Occipital lobe (tissue), 2 donors: Measurements from ENCODE around the gene NCOA6. TPM values are rescaled to one million over a fixed set of nuclear protein-coding genes. Genes with fewer than 3 reads are reported as not detected.

Experiments used
- small RNA-seq: library from RNA; depleted of rRNA; stranded (forward); fragments of <200 nt; gene quantifications from one replicate; pipeline ENCODE3, GENCODE V24; 2014
- total RNA-seq: library from RNA; depleted of rRNA; stranded (reverse); fragments of >200 nt; gene quantifications from one replicate; pipeline ENCODE4 v1.2.3, GENCODE V29; 2014

NCOA6 gene
- total RNA-seq, 1 donor from 2014 or later = 60.8 TPM

Small RNAs within 50 kb of the gene (small RNA-seq; reads per million reads assigned to genes)
- gene AL118520.1 = not detected

Other genes starting within 250 kb of the NCOA6 start
- 14.8 TPM for gene PIGU, start 148.6 kb downstream of the NCOA6 start, total RNA-seq
- 3.9 TPM for gene TP53INP2, start 121.3 kb downstream of the NCOA6 start, total RNA-seq
- 19.0 TPM for gene GGT7, start 47.2 kb upstream of the NCOA6 start, total RNA-seq
- gene ACSS2, start 51.0 kb upstream of the NCOA6 start, total RNA-seq = 29.0 TPM
- gene GSS, start 130.2 kb upstream of the NCOA6 start, total RNA-seq = 41.5 TPM
- under 0.01 TPM for gene MYH7B, start 130.2 kb upstream of the NCOA6 start, total RNA-seq